ENCODE measurements around the gene SLC29A4. TPM values are rescaled to one million over a fixed set of nuclear protein-coding genes. Genes with fewer than 3 reads are reported as not detected.
"Not testable (repeated sequence)": the region's sequence is repeated elsewhere in the genome, so short reads cannot be mapped to it uniquely, and the experiment has no call there.

Gene SLC29A4
- total RNA-seq, 1 donor from 2014 or later = 6.3 TPM

GRCh38 chr7:5255832-5256231 lies 26.9 kb upstream of the SLC29A4 start:
- Histone ChIP-seq H3K9ac (ENCODE audit: low read depth in 1 of 3, low read length in 3 of 3) (no peak overlapping the region), H3K36me3 (ENCODE audit: control insufficient read depth in 3 of 3, insufficient read depth in 3 of 3, low read length in 3 of 3) (no peaks in the 10 kb centered on the region), H3K27ac (ENCODE audit: low read depth, low read length) (no peak overlapping the region), H3K27me3 (ENCODE audit: control insufficient read depth in 3 of 3, insufficient read depth in 3 of 3, low read length in 3 of 3) (peaks cover 0 to 4% (median 0%) of the 10 kb centered on the region in 3 donors), H3K9me3 (ENCODE audit: control insufficient read depth in 3 of 3, low read length in 3 of 3) (no peaks in the 10 kb centered on the region), H3K4me1 (ENCODE audit: control insufficient read depth in 3 of 3, insufficient read depth in 3 of 3, low read length in 3 of 3) (no peaks in the 10 kb centered on the region), H3K4me3 (ENCODE audit: low read length in 3 of 3) (no peak overlapping the region)

GRCh38 chr7:5260530-5261068 lies 22.1 kb upstream of the SLC29A4 start:
- H3K4me1 ChIP-seq (ENCODE audit: control insufficient read depth in 3 of 3, insufficient read depth in 3 of 3, low read length in 3 of 3); H3K9me3 ChIP-seq (ENCODE audit: control insufficient read depth in 3 of 3, low read length in 3 of 3); H3K27me3 ChIP-seq (ENCODE audit: control insufficient read depth in 3 of 3, insufficient read depth in 3 of 3, low read length in 3 of 3); H3K4me3 ChIP-seq (ENCODE audit: low read length in 3 of 3); H3K9ac ChIP-seq (ENCODE audit: low read depth in 1 of 3, low read length in 3 of 3); H3K27ac ChIP-seq (ENCODE audit: low read depth, low read length); H3K36me3 ChIP-seq (ENCODE audit: control insufficient read depth in 3 of 3, insufficient read depth in 3 of 3, low read length in 3 of 3): not testable (repeated sequence)

GRCh38 chr7:5263066-5263465 lies 19.7 kb upstream of the SLC29A4 start:
- H3K4me1 ChIP-seq (ENCODE audit: control insufficient read depth in 3 of 3, insufficient read depth in 3 of 3, low read length in 3 of 3); H3K9ac ChIP-seq (ENCODE audit: low read depth in 1 of 3, low read length in 3 of 3); H3K27me3 ChIP-seq (ENCODE audit: control insufficient read depth in 3 of 3, insufficient read depth in 3 of 3, low read length in 3 of 3); H3K4me3 ChIP-seq (ENCODE audit: low read length in 3 of 3); H3K9me3 ChIP-seq (ENCODE audit: control insufficient read depth in 3 of 3, low read length in 3 of 3); H3K27ac ChIP-seq (ENCODE audit: low read depth, low read length); H3K36me3 ChIP-seq (ENCODE audit: control insufficient read depth in 3 of 3, insufficient read depth in 3 of 3, low read length in 3 of 3): not testable (repeated sequence)

GRCh38 chr7:5265320-5266190 lies 17.2 kb upstream of the SLC29A4 start:
- no peaks in the 10 kb centered on the region for H3K36me3 ChIP-seq (ENCODE audit: control insufficient read depth in 3 of 3, insufficient read depth in 3 of 3, low read length in 3 of 3)
- H3K9me3 ChIP-seq (ENCODE audit: control insufficient read depth in 3 of 3, low read length in 3 of 3) = no peaks in the 10 kb centered on the region
- H3K9ac ChIP-seq (ENCODE audit: low read depth in 1 of 3, low read length in 3 of 3) = no peak overlapping the region
- no peaks in the 10 kb centered on the region for H3K4me1 ChIP-seq (ENCODE audit: control insufficient read depth in 3 of 3, insufficient read depth in 3 of 3, low read length in 3 of 3)
- H3K4me3 ChIP-seq (ENCODE audit: low read length in 3 of 3) = no peak overlapping the region
- H3K27ac ChIP-seq (ENCODE audit: low read depth, low read length) = no peak overlapping the region
- peaks cover 5 to 8% (median 6%) of the 10 kb centered on the region in 3 donors for H3K27me3 ChIP-seq (ENCODE audit: control insufficient read depth in 3 of 3, insufficient read depth in 3 of 3, low read length in 3 of 3)

- H3K27me3 ChIP-seq (ENCODE audit: control insufficient read depth in 3 of 3, insufficient read depth in 3 of 3, low read length in 3 of 3) = peaks cover 5 to 8% (median 6%) of the 10 kb centered on the region in 3 donors
- no peaks in the 10 kb centered on the region for H3K9me3 ChIP-seq (ENCODE audit: control insufficient read depth in 3 of 3, low read length in 3 of 3)
- no peak overlapping the region for H3K9ac ChIP-seq (ENCODE audit: low read depth in 1 of 3, low read length in 3 of 3)
- H3K36me3 ChIP-seq (ENCODE audit: control insufficient read depth in 3 of 3, insufficient read depth in 3 of 3, low read length in 3 of 3) = no peaks in the 10 kb centered on the region
- H3K4me3 ChIP-seq (ENCODE audit: low read length in 3 of 3) = no peak overlapping the region
- no peaks in the 10 kb centered on the region for H3K4me1 ChIP-seq (ENCODE audit: control insufficient read depth in 3 of 3, insufficient read depth in 3 of 3, low read length in 3 of 3)
- no peak overlapping the region for H3K27ac ChIP-seq (ENCODE audit: low read depth, low read length)
These were observed 16.3 kb upstream of the SLC29A4 start for GRCh38 chr7:5266191-5267028.

- not testable (repeated sequence) for H3K27me3 ChIP-seq (ENCODE audit: control insufficient read depth in 3 of 3, insufficient read depth in 3 of 3, low read length in 3 of 3); H3K4me3 ChIP-seq (ENCODE audit: low read length in 3 of 3); H3K4me1 ChIP-seq (ENCODE audit: control insufficient read depth in 3 of 3, insufficient read depth in 3 of 3, low read length in 3 of 3); H3K9ac ChIP-seq (ENCODE audit: low read depth in 1 of 3, low read length in 3 of 3); H3K27ac ChIP-seq (ENCODE audit: low read depth, low read length); H3K36me3 ChIP-seq (ENCODE audit: control insufficient read depth in 3 of 3, insufficient read depth in 3 of 3, low read length in 3 of 3); H3K9me3 ChIP-seq (ENCODE audit: control insufficient read depth in 3 of 3, low read length in 3 of 3)
These were observed 14.9 kb upstream of the SLC29A4 start for GRCh38 chr7:5267829-5268228.

- not testable (repeated sequence) for H3K9me3 ChIP-seq (ENCODE audit: control insufficient read depth in 3 of 3, low read length in 3 of 3); H3K4me1 ChIP-seq (ENCODE audit: control insufficient read depth in 3 of 3, insufficient read depth in 3 of 3, low read length in 3 of 3); H3K36me3 ChIP-seq (ENCODE audit: control insufficient read depth in 3 of 3, insufficient read depth in 3 of 3, low read length in 3 of 3); H3K9ac ChIP-seq (ENCODE audit: low read depth in 1 of 3, low read length in 3 of 3); H3K4me3 ChIP-seq (ENCODE audit: low read length in 3 of 3); H3K27ac ChIP-seq (ENCODE audit: low read depth, low read length)
- peaks cover 10 to 15% (median 14%) of the 10 kb centered on the region in 3 donors for H3K27me3 ChIP-seq (ENCODE audit: control insufficient read depth in 3 of 3, insufficient read depth in 3 of 3, low read length in 3 of 3)
These were observed 12.6 kb upstream of the SLC29A4 start for GRCh38 chr7:5269992-5270657.

GRCh38 chr7:5270788-5271187 lies 12.0 kb upstream of the SLC29A4 start:
- Histone ChIP-seq H3K9me3 (ENCODE audit: control insufficient read depth in 3 of 3, low read length in 3 of 3) (no peaks in the 10 kb centered on the region), H3K27me3 (ENCODE audit: control insufficient read depth in 3 of 3, insufficient read depth in 3 of 3, low read length in 3 of 3) (peaks cover 7 to 13% (median 10%) of the 10 kb centered on the region in 3 donors)

GRCh38 chr7:5273831-5274405 lies 8.8 kb upstream of the SLC29A4 start:
- H3K9me3 ChIP-seq (ENCODE audit: control insufficient read depth in 3 of 3, low read length in 3 of 3); H3K27ac ChIP-seq (ENCODE audit: low read depth, low read length); H3K4me1 ChIP-seq (ENCODE audit: control insufficient read depth in 3 of 3, insufficient read depth in 3 of 3, low read length in 3 of 3); H3K4me3 ChIP-seq (ENCODE audit: low read length in 3 of 3); H3K9ac ChIP-seq (ENCODE audit: low read depth in 1 of 3, low read length in 3 of 3); H3K36me3 ChIP-seq (ENCODE audit: control insufficient read depth in 3 of 3, insufficient read depth in 3 of 3, low read length in 3 of 3); H3K27me3 ChIP-seq (ENCODE audit: control insufficient read depth in 3 of 3, insufficient read depth in 3 of 3, low read length in 3 of 3): not testable (repeated sequence)

More at GRCh38 chr7:5270788-5271187, 12.0 kb upstream of the SLC29A4 start:
- H3K9ac ChIP-seq (ENCODE audit: low read depth in 1 of 3, low read length in 3 of 3) = no peak overlapping the region
- peaks cover 0 to 2% (median 0%) of the 10 kb centered on the region in 3 donors for H3K4me1 ChIP-seq (ENCODE audit: control insufficient read depth in 3 of 3, insufficient read depth in 3 of 3, low read length in 3 of 3)
- H3K36me3 ChIP-seq (ENCODE audit: control insufficient read depth in 3 of 3, insufficient read depth in 3 of 3, low read length in 3 of 3) = no peaks in the 10 kb centered on the region
- no peak overlapping the region for H3K27ac ChIP-seq (ENCODE audit: low read depth, low read length)
- H3K4me3 ChIP-seq (ENCODE audit: low read length in 3 of 3) = no peak overlapping the region
